ENCODE data around the gene TTC9. TPM values are rescaled to one million over a fixed set of nuclear protein-coding genes. Genes with fewer than 3 reads are reported as not detected.

The TTC9 gene
- total and polyA plus RNA-seq, 9 of the 15 experiments (the other 6 are each of a cell fraction or from before 2014, with no cell fraction given): 0.07 TPM; not detected in 8

DNA sequence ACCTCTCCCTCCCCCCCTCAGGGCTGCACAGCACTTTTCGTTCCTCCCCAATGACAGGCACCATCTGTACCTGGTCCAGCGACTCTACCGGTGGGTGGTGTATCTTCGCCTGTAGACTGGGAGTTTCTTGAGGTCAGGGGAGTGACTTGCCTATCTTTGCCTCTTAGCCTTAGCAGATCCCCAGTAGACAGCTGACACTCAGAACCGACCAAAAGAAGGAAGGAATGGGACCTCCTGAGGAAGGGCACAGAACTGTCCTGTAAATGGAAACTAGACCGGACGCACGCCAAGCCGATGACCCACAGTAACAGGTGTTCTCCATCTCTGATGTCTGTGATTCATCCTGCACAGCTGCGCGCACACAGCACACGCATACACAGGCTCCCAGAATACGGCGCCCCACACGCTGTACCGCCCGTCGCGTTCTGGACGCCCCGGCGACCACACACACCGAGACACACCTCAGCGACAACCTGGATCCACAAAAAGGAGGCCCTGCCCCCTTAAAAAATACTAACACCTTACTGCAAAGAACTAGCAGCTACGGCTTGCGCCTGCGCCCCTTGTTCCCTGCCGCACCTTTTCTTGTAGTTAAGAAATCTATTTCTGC lies 673 bp upstream of the TTC9 start:
- POLR2A ChIA-PET: no interaction called here
- Histone ChIP-seq H3K4me3 (no peak overlapping the region), H2AFZ (ENCODE audit: low read depth, low read length) (no peak overlapping the region), H3K9ac (ENCODE audit: insufficient read depth in 1 of 2, low read depth in 2 of 2, low read length in 2 of 2) (no peak overlapping the region), H3K9me1 (ENCODE audit: control insufficient read depth, insufficient read depth, low read length) (no peaks in the 10 kb centered on the region), H4K20me1 (replicated peaks; ENCODE audit: control insufficient read depth, insufficient read depth, low read length) (no peaks in the 10 kb centered on the region), H3K36me3 (ENCODE audit: control insufficient read depth, insufficient read depth, low read length) (no peaks in the 10 kb centered on the region), H3K4me2 (ENCODE audit: insufficient read depth, low read length) (no peak overlapping the region), H3K79me2 (ENCODE audit: control insufficient read depth, insufficient read depth, low read length) (no peaks in the 10 kb centered on the region), H3K27ac (ENCODE audit: extremely low read depth, low read depth, low read length) (no peak overlapping the region), H3K9me3 (replicated peaks; ENCODE audit: control insufficient read depth, insufficient read depth, low read depth, low read length) (no peaks in the 10 kb centered on the region; the same call in 1 of the 2 replicates), H3K27me3 (ENCODE audit: control insufficient read depth in 2 of 2, insufficient read depth in 2 of 2, low read length in 2 of 2) (peaks cover 16 to 29% of the 10 kb centered on the region in 2 experiments), H3K4me1 (replicated peaks in 1 of 2; ENCODE audit: control insufficient read depth in 2 of 2, insufficient read depth in 2 of 2, low read length in 2 of 2) (peaks cover 0 to 17% of the 10 kb centered on the region in 2 experiments; a peak in 2 of 5 replicates)
- intact Hi-C loops (cut with micrococcal nuclease): no loop called here
- BruUV-seq (replicated peaks): no TSS peak
- in situ Hi-C loops (cut with MboI): no loop called here
- CTCF ChIA-PET (ENCODE audit: low intra/inter-chr PET ratio): no interaction called here
- peak; percentile 47 to 55 for TF ChIP-seq NRF1 (conservative IDR thresholded peaks at IDR 0.05 in 1 of 2, IDR thresholded peaks at IDR 0.05 in 1 of 2)
- no peak for TF ChIP-seq CGGBP1 (CRISPR knock-in tag; IDR thresholded peaks at IDR 0.05)
- ATAC-seq (no peak), FAIRE-seq (no peak), DNase-seq (ENCODE audit: extremely low read depth in 1 of 4, low spot score in 3 of 4) (no peak)
- 16% methylated on average over 12 of the region's 28 CpGs for WGBS (ENCODE audit: insufficient coverage, low coverage, missing lambda C conversion rate)

GRCh38 chr14:70642303-70643235 lies 853 bp downstream of the TTC9 start:
- in situ Hi-C loops (cut with MboI) (no loop called here), intact Hi-C loops (cut with micrococcal nuclease) (no loop called here)
- H3K9me1 ChIP-seq (ENCODE audit: control insufficient read depth, insufficient read depth, low read length): no peaks in the 10 kb centered on the region
- no peak overlapping the region for H3K27ac ChIP-seq (ENCODE audit: extremely low read depth, low read depth, low read length)
- DNase-seq (ENCODE audit: extremely low read depth in 1 of 4, low spot score in 3 of 4): no peak
- ChIA-PET CTCF (ENCODE audit: low intra/inter-chr PET ratio) (no interaction called here), POLR2A (no interaction called here)
- no peak for FAIRE-seq
- H3K36me3 ChIP-seq (ENCODE audit: control insufficient read depth, insufficient read depth, low read length): no peaks in the 10 kb centered on the region
- H3K4me3 ChIP-seq: peak overlapping the region; percentile 33; the same call in 1 of the 2 replicates
- H4K20me1 ChIP-seq (replicated peaks; ENCODE audit: control insufficient read depth, insufficient read depth, low read length): no peaks in the 10 kb centered on the region
- no peak for ATAC-seq
- no peaks in the 10 kb centered on the region; the same call in 1 of the 2 replicates for H3K9me3 ChIP-seq (replicated peaks; ENCODE audit: control insufficient read depth, insufficient read depth, low read depth, low read length)
- no peak overlapping the region for H2AFZ ChIP-seq (ENCODE audit: low read depth, low read length)
- H3K79me2 ChIP-seq (ENCODE audit: control insufficient read depth, insufficient read depth, low read length): no peaks in the 10 kb centered on the region
- no TSS peak for BruUV-seq (replicated peaks)
- H3K27me3 ChIP-seq (ENCODE audit: control insufficient read depth in 2 of 2, insufficient read depth in 2 of 2, low read length in 2 of 2): peaks cover 16 to 29% of the 10 kb centered on the region in 2 experiments
- 42% methylated on average over 25 of the region's 51 CpGs for WGBS (ENCODE audit: insufficient coverage, low coverage, missing lambda C conversion rate)
- no peak overlapping the region for H3K4me2 ChIP-seq (ENCODE audit: insufficient read depth, low read length)
- H3K4me1 ChIP-seq (replicated peaks in 1 of 2; ENCODE audit: control insufficient read depth in 2 of 2, insufficient read depth in 2 of 2, low read length in 2 of 2): peaks cover 0 to 17% of the 10 kb centered on the region in 2 experiments; a peak in 2 of 5 replicates
- no peak overlapping the region for H3K9ac ChIP-seq (ENCODE audit: insufficient read depth in 1 of 2, low read depth in 2 of 2, low read length in 2 of 2)
- TF ChIP-seq EP300 (IDR thresholded peaks at IDR 0.05; ENCODE audit: low read length) (no peak), PRPF4 (IDR thresholded peaks at IDR 0.05; ENCODE audit: insufficient read depth, low read depth, low read length, poor library complexity, severe bottlenecking) (no peak), ZNF740 (CRISPR knock-in tag; IDR thresholded peaks at IDR 0.05) (no peak), ZNF740 (tag; IDR thresholded peaks at IDR 0.05) (no peak), ZNF253 (CRISPR knock-in tag; conservative IDR thresholded peaks at IDR 0.05) (no peak), CREB3 (tag; conservative IDR thresholded peaks at IDR 0.05; ENCODE audit: low read depth) (no peak), ZFX (CRISPR knock-in tag; IDR thresholded peaks at IDR 0.05) (no peak)
- TF ChIP-seq, protein P1, sequence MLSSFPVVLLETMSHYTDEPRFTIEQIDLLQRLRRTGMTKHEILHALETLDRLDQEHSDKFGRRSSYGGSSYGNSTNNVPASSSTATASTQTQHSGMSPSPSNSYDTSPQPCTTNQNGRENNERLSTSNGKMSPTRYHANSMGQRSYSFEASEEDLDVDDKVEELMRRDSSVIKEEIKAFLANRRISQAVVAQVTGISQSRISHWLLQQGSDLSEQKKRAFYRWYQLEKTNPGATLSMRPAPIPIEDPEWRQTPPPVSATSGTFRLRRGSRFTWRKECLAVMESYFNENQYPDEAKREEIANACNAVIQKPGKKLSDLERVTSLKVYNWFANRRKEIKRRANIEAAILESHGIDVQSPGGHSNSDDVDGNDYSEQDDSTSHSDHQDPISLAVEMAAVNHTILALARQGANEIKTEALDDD (IDR thresholded peaks at IDR 0.05): no peak
